Measurements from ENCODE around the gene PSORS1C2.

- TF ChIP-seq CTCF (IDR thresholded peaks at IDR 0.05): no peak
- no peak for TF ChIP-seq ZFP36 (IDR thresholded peaks at IDR 0.05; ENCODE audit: borderline replicate concordance, partially characterized antibody)
- no peak for TF ChIP-seq MAFK (IDR thresholded peaks at IDR 0.05; ENCODE audit: partially characterized antibody)
- no peak for TF ChIP-seq REST (IDR thresholded peaks at IDR 0.05)
Measured at GRCh38 chr6:31162463-31163165, 23.7 kb upstream of the PSORS1C2 start.

Data from A549 (cell line).